Measurements from ENCODE around the gene TSKS.

TSKS gene

GRCh38 chr19:49755956-49756355 lies 7.2 kb downstream of the TSKS start:
- no peak overlapping the region for H2AFZ ChIP-seq (ENCODE audit: low read length)
- no peak overlapping the region for H2BK5ac ChIP-seq (ENCODE audit: low read length)
- H3K27me3 ChIP-seq (ENCODE audit: control insufficient read depth in 3 of 3, insufficient read depth in 3 of 3, low read depth in 1 of 3, low read length in 3 of 3), result peaks cover 0 to 6% (median 0%) of the 10 kb centered on the region in 3 experiments
- H3K4me3 ChIP-seq (ENCODE audit: low read length in 2 of 2), result no peak overlapping the region
- no peaks in the 10 kb centered on the region for H3K4me1 ChIP-seq (ENCODE audit: control insufficient read depth in 2 of 2, insufficient read depth in 1 of 2, low read depth in 1 of 2, low read length in 2 of 2)
- no peak overlapping the region for H3K18ac ChIP-seq (ENCODE audit: low read length)
- no peak for DNase-seq (ENCODE audit: low spot score)
- H3K14ac ChIP-seq (ENCODE audit: low read length), result no peak overlapping the region
- H3K79me1 ChIP-seq (ENCODE audit: low read depth, low read length), result no peaks in the 10 kb centered on the region
- no peak overlapping the region for H2BK12ac ChIP-seq (ENCODE audit: low read length)
- no peak overlapping the region for H4K91ac ChIP-seq (ENCODE audit: low read depth, low read length, poor library complexity)
- no peak overlapping the region for H3K4me2 ChIP-seq (ENCODE audit: insufficient read depth, low read length, poor library complexity, severe bottlenecking)
- H2BK15ac ChIP-seq (ENCODE audit: low read length), result no peak overlapping the region
- H3K23ac ChIP-seq (ENCODE audit: low read depth, low read length, poor library complexity), result no peak overlapping the region
- H3K9me3 ChIP-seq (replicated peaks in 1 of 2; ENCODE audit: control insufficient read depth in 2 of 2, insufficient read depth in 1 of 2, low read depth in 1 of 2, low read length in 2 of 2), result peaks cover 1 to 5% of the 10 kb centered on the region in 2 donors
- H2BK120ac ChIP-seq (ENCODE audit: low read depth, low read length), result no peak overlapping the region
- H3K4ac ChIP-seq (ENCODE audit: low read length), result no peak overlapping the region
- no peaks in the 10 kb centered on the region for H3K36me3 ChIP-seq (replicated peaks in 1 of 2; ENCODE audit: control insufficient read depth in 2 of 2, insufficient read depth in 2 of 2, low read length in 2 of 2)
- no peak overlapping the region for H4K8ac ChIP-seq (ENCODE audit: low read depth, low read length)
- no peak overlapping the region for H2AK5ac ChIP-seq (ENCODE audit: low read depth, low read length)
- H3K27ac ChIP-seq (replicated peaks; ENCODE audit: low read length), result no peak overlapping the region
- WGBS, 2 donors (ENCODE audit: extremely low coverage in 2 of 2, insufficient read length in 2 of 2, insufficient replicate concordance in 1 of 2), result no CpG with 5 or more reads among the region's 3 CpGs
- H3K9ac ChIP-seq (ENCODE audit: low read depth, low read length, poor library complexity), result no peak overlapping the region

DNA sequence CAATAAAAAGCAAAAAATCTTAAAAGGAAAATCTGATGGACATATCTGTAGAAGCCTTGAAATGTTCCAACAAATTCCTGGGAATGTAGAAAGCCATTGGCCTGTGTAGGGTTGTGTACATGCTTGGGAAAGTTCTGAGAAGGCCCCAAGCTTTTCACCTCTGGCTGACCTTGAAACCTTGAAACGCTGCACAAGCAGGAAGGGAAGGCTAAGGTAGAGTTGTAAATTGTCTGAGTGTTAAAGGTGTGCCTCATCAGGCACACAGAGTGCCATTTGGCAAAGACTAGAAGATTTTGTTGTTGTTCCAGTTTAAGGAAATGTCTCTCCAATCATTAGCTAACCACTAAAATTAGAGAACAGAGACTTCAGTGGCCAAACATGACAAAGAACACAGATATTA lies 10.4 kb downstream of the TSKS start:
- H3K27ac ChIP-seq (replicated peaks; ENCODE audit: low read length), result no peak overlapping the region
- no peaks in the 10 kb centered on the region for H3K36me3 ChIP-seq (replicated peaks in 1 of 2; ENCODE audit: control insufficient read depth in 2 of 2, insufficient read depth in 2 of 2, low read length in 2 of 2)
- H4K91ac ChIP-seq (ENCODE audit: low read depth, low read length, poor library complexity), result no peak overlapping the region
- no peak overlapping the region for H3K4ac ChIP-seq (ENCODE audit: low read length)
- WGBS, 2 donors (ENCODE audit: extremely low coverage in 2 of 2, insufficient read length in 2 of 2, insufficient replicate concordance in 1 of 2), result no CpG with 5 or more reads among the region's 1 CpG
- H3K4me3 ChIP-seq (ENCODE audit: low read length in 2 of 2), result no peak overlapping the region
- H3K9me3 ChIP-seq (replicated peaks in 1 of 2; ENCODE audit: control insufficient read depth in 2 of 2, insufficient read depth in 1 of 2, low read depth in 1 of 2, low read length in 2 of 2), result peaks cover 1 to 5% of the 10 kb centered on the region in 2 donors
- H2BK5ac ChIP-seq (ENCODE audit: low read length), result no peak overlapping the region
- no peak overlapping the region for H3K18ac ChIP-seq (ENCODE audit: low read length)
- H2AK5ac ChIP-seq (ENCODE audit: low read depth, low read length), result no peak overlapping the region
- H3K79me1 ChIP-seq (ENCODE audit: low read depth, low read length), result no peaks in the 10 kb centered on the region
- H3K4me1 ChIP-seq (ENCODE audit: control insufficient read depth in 2 of 2, insufficient read depth in 1 of 2, low read depth in 1 of 2, low read length in 2 of 2), result no peaks in the 10 kb centered on the region
- no peak overlapping the region for H2BK120ac ChIP-seq (ENCODE audit: low read depth, low read length)
- H3K9ac ChIP-seq (ENCODE audit: low read depth, low read length, poor library complexity), result no peak overlapping the region
- DNase-seq (ENCODE audit: low spot score), result no peak
- H2BK15ac ChIP-seq (ENCODE audit: low read length), result no peak overlapping the region
- H3K14ac ChIP-seq (ENCODE audit: low read length), result no peak overlapping the region
- H3K23ac ChIP-seq (ENCODE audit: low read depth, low read length, poor library complexity), result no peak overlapping the region
- no peak overlapping the region for H4K8ac ChIP-seq (ENCODE audit: low read depth, low read length)
- no peak overlapping the region for H3K4me2 ChIP-seq (ENCODE audit: insufficient read depth, low read length, poor library complexity, severe bottlenecking)
- H2BK12ac ChIP-seq (ENCODE audit: low read length), result no peak overlapping the region
- H2AFZ ChIP-seq (ENCODE audit: low read length), result no peak overlapping the region
- H3K27me3 ChIP-seq (ENCODE audit: control insufficient read depth in 3 of 3, insufficient read depth in 3 of 3, low read depth in 1 of 3, low read length in 3 of 3), result no peaks in the 10 kb centered on the region

- Histone ChIP-seq H3K4ac (ENCODE audit: low read length) (no peak overlapping the region), H3K27me3 (ENCODE audit: control insufficient read depth in 3 of 3, insufficient read depth in 3 of 3, low read depth in 1 of 3, low read length in 3 of 3) (peaks cover 0 to 2% (median 0%) of the 10 kb centered on the region in 3 experiments), H4K8ac (ENCODE audit: low read depth, low read length) (no peak overlapping the region), H3K9ac (ENCODE audit: low read depth, low read length, poor library complexity) (no peak overlapping the region), H3K23ac (ENCODE audit: low read depth, low read length, poor library complexity) (no peak overlapping the region), H2BK5ac (ENCODE audit: low read length) (no peak overlapping the region), H3K14ac (ENCODE audit: low read length) (no peak overlapping the region), H3K9me3 (replicated peaks in 1 of 2; ENCODE audit: control insufficient read depth in 2 of 2, insufficient read depth in 1 of 2, low read depth in 1 of 2, low read length in 2 of 2) (peaks cover 0 to 9% of the 10 kb centered on the region in 2 donors), H2BK120ac (ENCODE audit: low read depth, low read length) (no peak overlapping the region), H3K18ac (ENCODE audit: low read length) (no peak overlapping the region), H3K4me3 (ENCODE audit: low read length in 2 of 2) (no peak overlapping the region), H3K4me1 (ENCODE audit: control insufficient read depth in 2 of 2, insufficient read depth in 1 of 2, low read depth in 1 of 2, low read length in 2 of 2) (peaks cover 0 to 2% of the 10 kb centered on the region in 2 donors), H2BK15ac (ENCODE audit: low read length) (no peak overlapping the region), H2BK12ac (ENCODE audit: low read length) (no peak overlapping the region), H2AFZ (ENCODE audit: low read length) (no peak overlapping the region), H4K91ac (ENCODE audit: low read depth, low read length, poor library complexity) (no peak overlapping the region), H3K27ac (replicated peaks; ENCODE audit: low read length) (no peak overlapping the region), H3K79me1 (ENCODE audit: low read depth, low read length) (no peaks in the 10 kb centered on the region), H3K36me3 (replicated peaks in 1 of 2; ENCODE audit: control insufficient read depth in 2 of 2, insufficient read depth in 2 of 2, low read length in 2 of 2) (no peaks in the 10 kb centered on the region), H3K4me2 (ENCODE audit: insufficient read depth, low read length, poor library complexity, severe bottlenecking) (no peak overlapping the region), H2AK5ac (ENCODE audit: low read depth, low read length) (no peak overlapping the region)
- DNase-seq (ENCODE audit: low spot score), result no peak
- no CpG with 5 or more reads among the region's 1 CpG for WGBS, 2 donors (ENCODE audit: extremely low coverage in 2 of 2, insufficient read length in 2 of 2, insufficient replicate concordance in 1 of 2)
These were observed 13.3 kb downstream of the TSKS start for GRCh38 chr19:49749771-49750170.

DNA sequence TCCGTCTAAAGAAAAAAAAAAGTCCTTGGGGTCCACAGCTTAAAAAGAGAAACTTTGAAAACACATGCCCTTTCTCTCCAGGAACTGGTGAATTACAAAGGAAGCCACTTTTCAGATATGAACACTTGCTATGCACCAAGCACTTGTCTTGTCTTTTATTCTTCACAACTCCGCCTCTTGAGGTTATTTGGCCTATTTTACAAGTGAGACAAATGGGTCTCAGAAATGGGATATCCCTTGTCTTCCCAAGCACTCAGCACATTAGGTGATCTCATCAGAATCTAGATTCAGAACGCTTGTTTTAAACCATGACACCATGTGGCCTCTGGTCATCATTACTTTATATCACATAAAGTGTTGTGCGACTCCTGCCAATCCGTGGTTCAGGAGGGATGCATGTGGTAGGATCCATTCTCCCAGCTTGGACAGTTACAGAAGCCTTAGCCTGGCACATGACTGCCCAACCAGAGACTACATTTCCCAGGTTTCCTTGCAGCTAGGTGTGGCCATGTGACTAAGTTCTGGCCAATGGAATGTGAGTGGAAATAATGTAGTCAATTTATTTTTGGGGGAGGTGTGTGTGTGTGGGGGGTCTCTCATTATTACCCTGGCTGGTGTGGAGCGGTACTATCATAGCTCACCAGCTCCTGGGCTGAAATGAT lies 13.9 kb downstream of the TSKS start:
- no peak overlapping the region for H3K4ac ChIP-seq (ENCODE audit: low read length)
- H4K8ac ChIP-seq (ENCODE audit: low read depth, low read length), result no peak overlapping the region
- no peak overlapping the region for H2BK5ac ChIP-seq (ENCODE audit: low read length)
- no peak for DNase-seq (ENCODE audit: low spot score)
- no peak overlapping the region for H3K4me2 ChIP-seq (ENCODE audit: insufficient read depth, low read length, poor library complexity, severe bottlenecking)
- no peak overlapping the region for H2BK120ac ChIP-seq (ENCODE audit: low read depth, low read length)
- peaks cover 0 to 2% of the 10 kb centered on the region in 2 donors for H3K4me1 ChIP-seq (ENCODE audit: control insufficient read depth in 2 of 2, insufficient read depth in 1 of 2, low read depth in 1 of 2, low read length in 2 of 2)
- H2AFZ ChIP-seq (ENCODE audit: low read length), result no peak overlapping the region
- no peak overlapping the region for H3K14ac ChIP-seq (ENCODE audit: low read length)
- no peak overlapping the region for H4K91ac ChIP-seq (ENCODE audit: low read depth, low read length, poor library complexity)
- H3K36me3 ChIP-seq (replicated peaks in 1 of 2; ENCODE audit: control insufficient read depth in 2 of 2, insufficient read depth in 2 of 2, low read length in 2 of 2), result no peaks in the 10 kb centered on the region
- H3K9ac ChIP-seq (ENCODE audit: low read depth, low read length, poor library complexity), result no peak overlapping the region
- peaks cover 0 to 2% (median 0%) of the 10 kb centered on the region in 3 experiments for H3K27me3 ChIP-seq (ENCODE audit: control insufficient read depth in 3 of 3, insufficient read depth in 3 of 3, low read depth in 1 of 3, low read length in 3 of 3)
- no peak overlapping the region for H3K23ac ChIP-seq (ENCODE audit: low read depth, low read length, poor library complexity)
- H3K4me3 ChIP-seq (ENCODE audit: low read length in 2 of 2), result no peak overlapping the region
- no peak overlapping the region for H2BK15ac ChIP-seq (ENCODE audit: low read length)
- no peaks in the 10 kb centered on the region for H3K79me1 ChIP-seq (ENCODE audit: low read depth, low read length)
- no peak overlapping the region for H3K27ac ChIP-seq (replicated peaks; ENCODE audit: low read length)
- H2AK5ac ChIP-seq (ENCODE audit: low read depth, low read length), result no peak overlapping the region
- H3K9me3 ChIP-seq (replicated peaks in 1 of 2; ENCODE audit: control insufficient read depth in 2 of 2, insufficient read depth in 1 of 2, low read depth in 1 of 2, low read length in 2 of 2), result peaks cover 0 to 9% of the 10 kb centered on the region in 2 donors
- WGBS, 2 donors (ENCODE audit: extremely low coverage in 2 of 2, insufficient read length in 2 of 2, insufficient replicate concordance in 1 of 2), result no CpG with 5 or more reads among the region's 6 CpGs
- H3K18ac ChIP-seq (ENCODE audit: low read length), result no peak overlapping the region
- H2BK12ac ChIP-seq (ENCODE audit: low read length), result no peak overlapping the region
